Keratinocyte (primary cell): Measurements from ENCODE around the gene KIDINS220. TPM values are rescaled to one million over a fixed set of nuclear protein-coding genes. Genes with fewer than 3 reads are reported as not detected.

ENCODE experiments used
- DNase-seq: peaks from one replicate; pipeline ENCODE4 v3.0.0-alpha.2; 2011; ENCODE audit warnings: low read depth, missing footprints, low spot score
- FAIRE-seq: peaks from 2 replicates; lab custom pipeline; 2011; peaks lifted over from hg19 to GRCh38; lab: Jason Lieb, UNC
- H2AFZ ChIP-seq: 2 replicates; pipeline ENCODE4 v1.6.0; 2012; ENCODE audit warnings: low read length, control low read depth, inconsistent platforms; ENCODE audit not compliant: control insufficient read depth
- H3K27ac ChIP-seq: 2 replicates; pipeline ENCODE4 v1.5.1; 2011; ENCODE audit warnings: low read length; ENCODE audit not compliant: control insufficient read depth, insufficient read depth
- H3K27me3 ChIP-seq: 3 replicates; pipeline ENCODE4 v1.6.0; 2011; ENCODE audit warnings: low read length; ENCODE audit not compliant: control insufficient read depth, insufficient read depth; ENCODE audit errors: extremely low read depth
- H3K36me3 ChIP-seq, 2 experiments: 2 replicates in 1 of 2; 3 replicates in 1 of 2; pipeline ENCODE4 v1.5.1; 2011; ENCODE audit warnings: low read length in 2 of 2, mild to moderate bottlenecking in 1 of 2; ENCODE audit not compliant: control insufficient read depth in 2 of 2, insufficient read depth in 2 of 2; ENCODE audit errors: extremely low read depth in 1 of 2
- H3K4me1 ChIP-seq: 3 replicates; pipeline ENCODE4 v1.5.1; 2011; ENCODE audit warnings: low read length; ENCODE audit not compliant: control insufficient read depth, insufficient read depth; ENCODE audit errors: extremely low read depth
- H3K4me2 ChIP-seq: 3 replicates; pipeline ENCODE4 v1.6.0; 2011; ENCODE audit warnings: low read depth, low read length; ENCODE audit not compliant: control insufficient read depth, insufficient read depth; ENCODE audit errors: extremely low read depth
- H3K4me3 ChIP-seq, 3 experiments: fragments of 200-600 bp in 1 of 3; sonication (generic) in 1 of 3; 2 replicates in 2 of 3; 3 replicates in 1 of 3; pipeline ENCODE4 v1.5.1; 2011 to 2016; ENCODE audit warnings: low read length in 3 of 3, mild to moderate bottlenecking in 3 of 3, control low read depth in 2 of 3, inconsistent platforms in 1 of 3, low read depth in 1 of 3, mixed read lengths in 1 of 3, mixed run types in 1 of 3, moderate library complexity in 1 of 3; ENCODE audit not compliant: control insufficient read depth in 2 of 3, insufficient read depth in 2 of 3; ENCODE audit errors: extremely low read depth in 1 of 3
- H3K79me2 ChIP-seq: 2 replicates; pipeline ENCODE4 v1.6.0; 2012; ENCODE audit warnings: low read length; ENCODE audit not compliant: control insufficient read depth, insufficient read depth
- H3K9ac ChIP-seq: 3 replicates; pipeline ENCODE4 v1.6.0; 2011; ENCODE audit warnings: low read length; ENCODE audit not compliant: control insufficient read depth, insufficient read depth; ENCODE audit errors: extremely low read depth
- H3K9me1 ChIP-seq: 3 replicates; pipeline ENCODE4 v1.6.0; 2011; ENCODE audit warnings: low read length; ENCODE audit not compliant: control insufficient read depth, insufficient read depth; ENCODE audit errors: extremely low read depth
- H3K9me3 ChIP-seq: 2 replicates; pipeline ENCODE4 v1.5.1; 2012; ENCODE audit warnings: low read depth, low read length; ENCODE audit not compliant: control insufficient read depth
- H4K20me1 ChIP-seq: 3 replicates; pipeline ENCODE4 v1.6.0; 2011; ENCODE audit warnings: low read length; ENCODE audit not compliant: control insufficient read depth, insufficient read depth; ENCODE audit errors: extremely low read depth
- EZH2 ChIP-seq: IDR thresholded peaks from one replicate; pipeline ENCODE4 v1.6.1; 2012; ENCODE audit warnings: inconsistent platforms, mild to moderate bottlenecking, low read length, moderate library complexity
- dilution Hi-C: fragments of 300-500 bp; cut with MboI; formaldehyde crosslinking; loops from one replicate; pipeline ENCODE4 v1.7.0; 2020; ENCODE audit warnings: low sequenced_read_pairs; ENCODE audit not compliant: extremely low pct_ligation_motif_present
- polyA plus RNA-seq, 5 experiments: library from polyadenylated mRNA; depleted of rRNA in 3 of 5; stranded (reverse) in 3 of 5; stranded (forward) in 1 of 5; unstranded in 1 of 5; fragments of >200 nt; gene quantifications; 1 replicate in 1 of 5; 2 replicates in 3 of 5; 3 replicates in 1 of 5; pipeline versions ENCODE4 v1.2.1 to v1.2.3, GENCODE V29; 2011 to 2012; ENCODE audit warnings: missing spikeins in 2 of 5, low read depth in 1 of 5, low replicate concordance in 1 of 5
- TF ChIP-seq, protein P1 (sequence below), 3 experiments: IDR thresholded peaks in 1 of 3; conservative IDR thresholded peaks in 1 of 3; optimal IDR thresholded peaks in 1 of 3; 2 replicates in 2 of 3; 3 replicates in 1 of 3; pipeline versions ENCODE3 to v1.5.1; 2011; ENCODE audit warnings: low read length in 3 of 3, mild to moderate bottlenecking in 3 of 3, moderate library complexity in 2 of 3, control low read depth in 1 of 3, inconsistent platforms in 1 of 3; ENCODE audit not compliant: insufficient read depth in 2 of 3; ENCODE audit errors: extremely low read depth in 1 of 3

Gene KIDINS220
- polyA plus RNA-seq, 1 donor (not counting 4 experiments of a cell fraction or from before 2014, with no cell fraction given): 28.8 TPM

DNA sequence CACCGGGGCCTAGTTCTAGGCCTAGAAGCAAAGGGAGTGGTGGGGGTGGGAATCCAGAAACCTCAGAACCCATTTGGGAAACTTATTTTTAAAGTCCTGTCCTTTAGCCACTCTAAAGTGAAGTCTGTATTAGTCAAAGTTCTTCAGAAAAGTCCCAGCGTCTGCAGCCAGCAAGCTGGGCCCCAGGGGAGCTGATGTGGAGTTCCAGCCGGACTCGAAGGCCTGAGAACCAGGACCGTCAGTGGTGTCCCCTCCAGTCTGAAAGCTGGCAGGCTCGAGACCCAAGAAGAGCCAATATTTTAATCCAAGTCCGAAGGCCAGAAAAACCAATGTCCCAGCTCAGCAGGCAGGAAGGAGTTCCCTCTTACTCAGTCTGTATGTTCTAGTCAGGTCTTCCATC is 123.1 kb downstream of the KIDINS220 start:
- H3K4me3 ChIP-seq: no peak overlapping the region
- no peaks in the 10 kb centered on the region for H3K79me2 ChIP-seq
- H3K9ac ChIP-seq: no peak overlapping the region
- H3K4me2 ChIP-seq: no peak overlapping the region
- no peak for FAIRE-seq
- no peaks in the 10 kb centered on the region for H3K9me3 ChIP-seq
- H3K4me1 ChIP-seq: peaks cover 6% of the 10 kb centered on the region
- H3K27me3 ChIP-seq: no peaks in the 10 kb centered on the region
- H4K20me1 ChIP-seq: no peaks in the 10 kb centered on the region
- dilution Hi-C loops: no loop called here
- H3K27ac ChIP-seq: no peak overlapping the region
- no peak overlapping the region for H2AFZ ChIP-seq
- no peaks in the 10 kb centered on the region for H3K36me3 ChIP-seq
- H3K9me1 ChIP-seq: no peaks in the 10 kb centered on the region
- TF ChIP-seq EZH2: no peak
- TF ChIP-seq, protein P1, sequence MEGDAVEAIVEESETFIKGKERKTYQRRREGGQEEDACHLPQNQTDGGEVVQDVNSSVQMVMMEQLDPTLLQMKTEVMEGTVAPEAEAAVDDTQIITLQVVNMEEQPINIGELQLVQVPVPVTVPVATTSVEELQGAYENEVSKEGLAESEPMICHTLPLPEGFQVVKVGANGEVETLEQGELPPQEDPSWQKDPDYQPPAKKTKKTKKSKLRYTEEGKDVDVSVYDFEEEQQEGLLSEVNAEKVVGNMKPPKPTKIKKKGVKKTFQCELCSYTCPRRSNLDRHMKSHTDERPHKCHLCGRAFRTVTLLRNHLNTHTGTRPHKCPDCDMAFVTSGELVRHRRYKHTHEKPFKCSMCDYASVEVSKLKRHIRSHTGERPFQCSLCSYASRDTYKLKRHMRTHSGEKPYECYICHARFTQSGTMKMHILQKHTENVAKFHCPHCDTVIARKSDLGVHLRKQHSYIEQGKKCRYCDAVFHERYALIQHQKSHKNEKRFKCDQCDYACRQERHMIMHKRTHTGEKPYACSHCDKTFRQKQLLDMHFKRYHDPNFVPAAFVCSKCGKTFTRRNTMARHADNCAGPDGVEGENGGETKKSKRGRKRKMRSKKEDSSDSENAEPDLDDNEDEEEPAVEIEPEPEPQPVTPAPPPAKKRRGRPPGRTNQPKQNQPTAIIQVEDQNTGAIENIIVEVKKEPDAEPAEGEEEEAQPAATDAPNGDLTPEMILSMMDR (optimal IDR thresholded peaks at IDR 0.05 in 1 of 3, IDR thresholded peaks at IDR 0.05 in 1 of 3, conservative IDR thresholded peaks at IDR 0.05 in 1 of 3; ENCODE audit: extremely low read depth in 1 of 3, insufficient read depth in 2 of 3, low read length in 3 of 3): no peak
- DNase-seq: no peak

DNA sequence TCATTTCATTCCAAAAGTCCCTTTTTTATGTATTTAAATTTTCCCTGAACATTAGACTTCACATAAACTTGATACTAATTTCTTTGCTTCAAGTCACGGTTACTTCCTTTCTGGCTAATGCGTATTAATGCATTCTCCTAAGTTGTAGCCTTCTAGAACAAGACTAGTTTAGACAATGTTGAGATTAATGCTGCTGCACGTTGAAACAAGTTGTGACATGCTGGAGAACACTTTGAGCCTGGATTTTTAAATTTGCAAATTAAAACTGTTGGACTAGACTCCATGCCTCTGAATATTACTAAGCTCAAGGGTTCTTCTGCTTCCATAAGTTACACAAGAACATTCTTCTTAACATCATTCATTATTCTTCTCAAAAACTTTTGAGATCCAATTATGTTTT is 126.5 kb downstream of the KIDINS220 start:
- Histone ChIP-seq H3K27me3 (no peaks in the 10 kb centered on the region), H3K4me1 (peaks cover 6% of the 10 kb centered on the region), H3K9ac (no peak overlapping the region), H3K4me3 (no peak overlapping the region), H4K20me1 (no peaks in the 10 kb centered on the region), H3K9me3 (no peaks in the 10 kb centered on the region), H3K27ac (no peak overlapping the region), H3K36me3 (no peaks in the 10 kb centered on the region), H3K9me1 (no peaks in the 10 kb centered on the region), H2AFZ (no peak overlapping the region), H3K79me2 (no peaks in the 10 kb centered on the region), H3K4me2 (no peak overlapping the region)
- no peak for DNase-seq
- FAIRE-seq: no peak
- TF ChIP-seq, protein P1 (optimal IDR thresholded peaks at IDR 0.05 in 1 of 3, IDR thresholded peaks at IDR 0.05 in 1 of 3, conservative IDR thresholded peaks at IDR 0.05 in 1 of 3; ENCODE audit: extremely low read depth in 1 of 3, insufficient read depth in 2 of 3, low read length in 3 of 3): no peak
- no peak for TF ChIP-seq EZH2
- dilution Hi-C loops: no loop called here
